ENCODE measurements around the gene CLSTN3. TPM values are rescaled to one million over a fixed set of nuclear protein-coding genes. Genes with fewer than 3 reads are reported as not detected.

CLSTN3 gene
- total and polyA plus RNA-seq, 2 of the 8 experiments (the other 6 are each of a cell fraction or from before 2014, with no cell fraction given): 20.4 to 26.3 TPM

- no peaks in the 10 kb centered on the region for H3K79me2 ChIP-seq (ENCODE audit: control insufficient read depth in 1 of 2, insufficient read depth in 2 of 2, low read length in 2 of 2)
- no peak overlapping the region; the same call in 1 of the 2 replicates for H4K8ac ChIP-seq (ENCODE audit: extremely low read depth, insufficient read depth, low read length)
- H2BK12ac ChIP-seq (ENCODE audit: low read depth, low read length): no peak overlapping the region
- H2AK5ac ChIP-seq (ENCODE audit: low read depth, low read length): no peak overlapping the region
- POLR2A ChIA-PET (ENCODE audit: partially characterized antibody): interaction anchor here (1.0 to 2.3 kb wide), 4 partner anchors 8 to 13 kb away, joined by 3 to 11 read pairs (median 4); partner anchors contain the start of gene C1RL
- FAIRE-seq (no peak), DNase-seq (ENCODE audit: low read depth in 1 of 2, low spot score in 2 of 2) (no peak)
- CTCF ChIA-PET (ENCODE audit: partially characterized antibody): interaction anchor here (0.7 to 2.0 kb wide), 6 partner anchors 9 to 137 kb away, joined by 3 to 12 read pairs (median 4); partner anchors contain the start of gene C1RL
- no peak overlapping the region for H3K4me2 ChIP-seq (ENCODE audit: insufficient read depth in 1 of 2, low read depth in 2 of 2, low read length in 2 of 2)
- no peak overlapping the region for H4K91ac ChIP-seq (replicated peaks; ENCODE audit: insufficient read length, low read length)
- H3K27ac ChIP-seq (ENCODE audit: low read depth, low read length): no peak overlapping the region
- no peak overlapping the region for H3K4ac ChIP-seq (replicated peaks; ENCODE audit: insufficient read length, low read depth, low read length)
- H3K14ac ChIP-seq (ENCODE audit: insufficient read length): no peak overlapping the region
- no peak overlapping the region for H3K9ac ChIP-seq (replicated peaks in 1 of 4; ENCODE audit: extremely low read depth in 1 of 4, low read depth in 3 of 4, low read length in 3 of 4)
- H4K20me1 ChIP-seq (replicated peaks in 1 of 2; ENCODE audit: control insufficient read depth in 1 of 2, insufficient read depth in 2 of 2, low read length in 2 of 2): peaks cover 0 to 6% of the 10 kb centered on the region in 2 experiments
- no peaks in the 10 kb centered on the region for H3K23me2 ChIP-seq (ENCODE audit: low read depth, low read length)
- H2BK20ac ChIP-seq (ENCODE audit: low read length): no peak overlapping the region
- WGBS, 2 experiments (ENCODE audit: extremely low coverage in 1 of 2, insufficient coverage in 1 of 2, insufficient read length in 1 of 2, insufficient replicate concordance in 2 of 2, low coverage in 1 of 2, low lambda C conversion rate in 2 of 2, missing lambda C conversion rate in 1 of 2): 92% methylated on average over 9 of the region's 9 CpGs; no CpG with 5 or more reads in 1 of the 2 experiments
- peaks cover 2% of the 10 kb centered on the region; the same call in 1 of the 2 replicates for H3K79me1 ChIP-seq (ENCODE audit: low read depth, low read length)
- H3K23ac ChIP-seq (ENCODE audit: insufficient read length): no peak overlapping the region
- no peak overlapping the region for H2BK120ac ChIP-seq (replicated peaks; ENCODE audit: low read depth, low read length)
- peaks cover 0 to 11% (median 2%) of the 10 kb centered on the region in 4 experiments; a peak in 3 of 8 replicates for H3K36me3 ChIP-seq (ENCODE audit: control insufficient read depth in 2 of 4, insufficient read depth in 4 of 4, low read length in 3 of 4)
- H3K4me3 ChIP-seq (ENCODE audit: extremely low read depth in 1 of 4, insufficient read depth in 2 of 4, low read depth in 3 of 4, low read length in 4 of 4): no peak overlapping the region
- peaks cover 0 to 2% (median 0%) of the 10 kb centered on the region in 4 experiments; a peak in 1 of 7 replicates for H3K4me1 ChIP-seq (replicated peaks in 1 of 4; ENCODE audit: control insufficient read depth in 3 of 4, insufficient read depth in 4 of 4, low read length in 3 of 4)
- H2BK5ac ChIP-seq (ENCODE audit: low read depth, low read length): no peak overlapping the region
- H3K27me3 ChIP-seq (replicated peaks in 1 of 4; ENCODE audit: control insufficient read depth in 3 of 4, extremely low read depth in 1 of 4, insufficient read depth in 3 of 4, low read length in 3 of 4): no peaks in the 10 kb centered on the region
- no peak overlapping the region for H3K56ac ChIP-seq (replicated peaks; ENCODE audit: insufficient read length, low read depth, low read length)
- no peak overlapping the region for H2BK15ac ChIP-seq (ENCODE audit: low read length)
- no peak overlapping the region for H2AFZ ChIP-seq (ENCODE audit: low read length)
- no peak overlapping the region for H4K5ac ChIP-seq (ENCODE audit: insufficient read length, low read depth, low read length)
- H3K18ac ChIP-seq (ENCODE audit: extremely low read depth, low read length): no peak overlapping the region
- H3K9me3 ChIP-seq (ENCODE audit: insufficient read depth in 2 of 2, low read depth in 1 of 2, low read length in 1 of 2): no peaks in the 10 kb centered on the region
- TF ChIP-seq KDM1A (IDR thresholded peaks at IDR 0.05; ENCODE audit: borderline replicate concordance, low read length) (no peak), SRF (IDR thresholded peaks at IDR 0.05; ENCODE audit: low read depth, low read length) (no peak), ASH2L (IDR thresholded peaks at IDR 0.05; ENCODE audit: low read length) (no peak), NANOG (IDR thresholded peaks at IDR 0.05; ENCODE audit: insufficient read depth, low read depth, low read length, poor library complexity, severe bottlenecking) (no peak), MAFK (IDR thresholded peaks at IDR 0.05; ENCODE audit: low read depth, low read length) (no peak), SP2 (IDR thresholded peaks at IDR 0.05; ENCODE audit: low read length) (no peak), SIN3A (conservative IDR thresholded peaks at IDR 0.05 in 1 of 2, IDR thresholded peaks at IDR 0.05 in 1 of 2; ENCODE audit: low read depth in 1 of 2, low read length in 2 of 2) (no peak), NRF1 (IDR thresholded peaks at IDR 0.05; ENCODE audit: low read depth, low read length) (no peak), RFX5 (IDR thresholded peaks at IDR 0.05; ENCODE audit: borderline replicate concordance, low read depth, low read length) (no peak), SP1 (IDR thresholded peaks at IDR 0.05; ENCODE audit: low read depth, low read length) (no peak), SIRT6 (IDR thresholded peaks at IDR 0.05; ENCODE audit: low read length) (no peak), GTF2F1 (IDR thresholded peaks at IDR 0.05; ENCODE audit: borderline replicate concordance, low read depth, low read length) (no peak), SP4 (IDR thresholded peaks at IDR 0.05; ENCODE audit: low read length) (no peak), CBX8 (IDR thresholded peaks at IDR 0.05; ENCODE audit: borderline replicate concordance, low read depth, low read length) (no peak)
Observed at GRCh38 chr12:7099290-7099996, 30.7 kb upstream of the CLSTN3 start.
